HG02678 (cell line): Measurements from ENCODE around the gene PPP2R5B.
A peak's percentile ranks its signal among the peaks of the same experiment; 100 is the strongest.

Experiments used
- ATAC-seq: cut with Tn5 transposase; IDR thresholded peaks from one replicate; pipeline ENCODE4 v1.9.1; 2021; ENCODE audit warnings: mild to moderate bottlenecking, moderate library complexity; ENCODE audit not compliant: unreplicated experiment

Gene PPP2R5B

GRCh38 chr11:64906314-64906635 is 18.2 kb upstream of the PPP2R5B start:
- ATAC-seq = no peak

- no peak for ATAC-seq
These were observed 15.7 kb upstream of the PPP2R5B start for GRCh38 chr11:64908766-64909165.

- no peak for ATAC-seq
These were observed 14.7 kb upstream of the PPP2R5B start for GRCh38 chr11:64909653-64910343.

GRCh38 chr11:64910451-64911093 is 13.9 kb upstream of the PPP2R5B start:
- no peak for ATAC-seq

- ATAC-seq = no peak
These were observed 13.3 kb upstream of the PPP2R5B start for GRCh38 chr11:64911142-64911541.

GRCh38 chr11:64911689-64912088 is 12.8 kb upstream of the PPP2R5B start:
- ATAC-seq = no peak

GRCh38 chr11:64913171-64913727 is 11.2 kb upstream of the PPP2R5B start:
- ATAC-seq = no peak

GRCh38 chr11:64914123-64914522 is 10.4 kb upstream of the PPP2R5B start:
- ATAC-seq = no peak

- no peak for ATAC-seq
These were observed 9.1 kb upstream of the PPP2R5B start for GRCh38 chr11:64915376-64915887.

- no peak for ATAC-seq
These were observed 8.3 kb upstream of the PPP2R5B start for GRCh38 chr11:64916040-64916774.

- peak; percentile 95 for ATAC-seq
These were observed 7.5 kb upstream of the PPP2R5B start, which contains the start of gene ATG2A for GRCh38 chr11:64916775-64917662. Gene ATG2A, minus strand, starts transcription at chr11:64917209. Its CDS starts 74 bp downstream, at chr11:64917135.

GRCh38 chr11:64917663-64917995 is 6.9 kb upstream of the PPP2R5B start:
- ATAC-seq = no peak

- no peak for ATAC-seq
These were observed 6.5 kb upstream of the PPP2R5B start for GRCh38 chr11:64918017-64918416.

GRCh38 chr11:64919627-64920026 is 4.9 kb upstream of the PPP2R5B start:
- ATAC-seq = no peak

GRCh38 chr11:64920124-64920523 is 4.4 kb upstream of the PPP2R5B start:
- ATAC-seq = no peak

GRCh38 chr11:64921384-64921783 is 3.1 kb upstream of the PPP2R5B start:
- no peak for ATAC-seq

GRCh38 chr11:64923151-64923661 is 1.3 kb upstream of the PPP2R5B start:
- ATAC-seq = no peak

- ATAC-seq = no peak
These were observed 408 bp downstream of the PPP2R5B start for GRCh38 chr11:64924910-64925284.

GRCh38 chr11:64925536-64926436 is 1.3 kb downstream of the PPP2R5B start:
- ATAC-seq = no peak
